H1 (cell line): ENCODE results near the gene IREB2. TPM values are rescaled to one million over a fixed set of nuclear protein-coding genes. Genes with fewer than 3 reads are reported as not detected.

Experiments
- CTCF ChIA-PET: fragments of 300-600 bp; sonication (Branson Sonifier 250); formaldehyde crosslinking; loops from one replicate; lab custom pipeline; 2021; ENCODE audit not compliant: partially characterized antibody; lab: Charles Lee
- POLR2A ChIA-PET: fragments of 300-600 bp; sonication (Branson Sonifier 250); formaldehyde crosslinking; loops from one replicate; lab custom pipeline; 2021; ENCODE audit warnings: inconsistent platforms; ENCODE audit not compliant: partially characterized antibody; lab: Charles Lee
- DNase-seq, 2 experiments: peaks; one replicate each; pipeline versions ENCODE4 v3.0.0 to v3.0.0-alpha.2; 2010 to 2022; ENCODE audit warnings: low spot score in 2 of 2, low read depth in 1 of 2, mixed read lengths in 1 of 2
- FAIRE-seq: peaks from 2 replicates; lab custom pipeline; 2011; peaks lifted over from hg19 to GRCh38; lab: Jason Lieb, UNC
- H2AFZ ChIP-seq: 2 replicates; pipeline ENCODE4 v1.8.1; 2012; ENCODE audit warnings: low read length, inconsistent platforms
- H2AK5ac ChIP-seq: 2 replicates; pipeline ENCODE4 v1.6.1; 2013; ENCODE audit warnings: low read depth, low read length
- H2BK120ac ChIP-seq: replicated peaks from 2 replicates; pipeline ENCODE3; 2013; ENCODE audit warnings: low read depth, low read length, inconsistent platforms
- H2BK12ac ChIP-seq: 2 replicates; pipeline ENCODE4 v1.6.1; 2013; ENCODE audit warnings: low read depth, low read length
- H2BK15ac ChIP-seq: 2 replicates; pipeline ENCODE4 v1.6.1; 2013; ENCODE audit warnings: low read length
- H2BK20ac ChIP-seq: 2 replicates; pipeline ENCODE4 v1.6.1; 2013; ENCODE audit warnings: low read length
- H2BK5ac ChIP-seq: 2 replicates; pipeline ENCODE4 v1.6.1; 2013; ENCODE audit warnings: low read depth, low read length
- H3K14ac ChIP-seq: 2 replicates; pipeline ENCODE4 v1.6.1; 2013; ENCODE audit warnings: inconsistent platforms; ENCODE audit not compliant: insufficient read length
- H3K18ac ChIP-seq: 2 replicates; pipeline ENCODE4 v1.6.1; 2013; ENCODE audit warnings: low read length; ENCODE audit errors: extremely low read depth
- H3K23ac ChIP-seq: 2 replicates; pipeline ENCODE4 v1.6.1; 2013; ENCODE audit warnings: inconsistent platforms; ENCODE audit not compliant: insufficient read length
- H3K23me2 ChIP-seq: 2 replicates; pipeline ENCODE4 v1.6.1; 2013; ENCODE audit warnings: low read depth, low read length
- H3K27ac ChIP-seq: 2 replicates; pipeline ENCODE4 v1.6.1; 2011; ENCODE audit warnings: low read depth, low read length, inconsistent platforms
- H3K27me3 ChIP-seq, 4 experiments: replicated peaks in 1 of 4; 1 replicate in 1 of 4; 2 replicates in 3 of 4; pipeline versions ENCODE4 v1.6.1 to v1.8.1; 2011 to 2013; ENCODE audit warnings: low read length in 3 of 4, mild to moderate bottlenecking in 3 of 4, inconsistent platforms in 2 of 4, mixed read lengths in 2 of 4, moderate library complexity in 1 of 4; ENCODE audit not compliant: control insufficient read depth in 3 of 4, insufficient read depth in 3 of 4; ENCODE audit errors: extremely low read depth in 1 of 4
- H3K36me3 ChIP-seq, 4 experiments: 2 replicates each; pipeline versions ENCODE4 v1.6.1 to v1.8.1; 2011 to 2013; ENCODE audit warnings: mild to moderate bottlenecking in 4 of 4, low read length in 3 of 4, moderate library complexity in 2 of 4, control low read depth in 1 of 4, inconsistent platforms in 1 of 4; ENCODE audit not compliant: insufficient read depth in 4 of 4, control insufficient read depth in 2 of 4
- H3K4ac ChIP-seq: replicated peaks from 2 replicates; pipeline ENCODE3; 2013; ENCODE audit warnings: low read length, low read depth, mixed read lengths, inconsistent platforms; ENCODE audit not compliant: insufficient read length
- H3K4me1 ChIP-seq, 4 experiments: replicated peaks in 1 of 4; 1 replicate in 1 of 4; 2 replicates in 3 of 4; pipeline versions ENCODE4 v1.6.1 to v1.8.1; 2011 to 2013; ENCODE audit warnings: low read length in 3 of 4, inconsistent platforms in 2 of 4, mixed read lengths in 1 of 4; ENCODE audit not compliant: insufficient read depth in 4 of 4, control insufficient read depth in 3 of 4
- H3K4me2 ChIP-seq, 2 experiments: 2 replicates each; pipeline versions ENCODE4 v1.6.1 to v1.8.1; 2011 to 2013; ENCODE audit warnings: low read depth in 2 of 2, low read length in 2 of 2, control low read depth in 1 of 2, inconsistent platforms in 1 of 2, mild to moderate bottlenecking in 1 of 2; ENCODE audit not compliant: insufficient read depth in 1 of 2
- H3K4me3 ChIP-seq, 4 experiments: fragments of 200-600, 300-600 bp in 1 of 4; sonication (generic), shearing (Covaris generic), sonication (Bioruptor Twin) in 1 of 4; 2 replicates each; pipeline versions ENCODE4 v1.5.1 to v1.8.1; 2011 to 2016; ENCODE audit warnings: low read length in 4 of 4, low read depth in 3 of 4, control low read depth in 2 of 4, inconsistent platforms in 2 of 4, mild to moderate bottlenecking in 2 of 4, mixed read lengths in 1 of 4, moderate library complexity in 1 of 4; ENCODE audit not compliant: insufficient read depth in 2 of 4; ENCODE audit errors: extremely low read depth in 1 of 4
- H3K56ac ChIP-seq: replicated peaks from 2 replicates; pipeline ENCODE3; 2013; ENCODE audit warnings: low read depth, mild to moderate bottlenecking, mixed read lengths, low read length, inconsistent platforms; ENCODE audit not compliant: insufficient read length
- H3K79me1 ChIP-seq: 2 replicates; pipeline ENCODE4 v1.6.1; 2013; ENCODE audit warnings: low read depth, low read length, control low read depth
- H3K79me2 ChIP-seq, 2 experiments: 2 replicates each; pipeline versions ENCODE4 v1.6.1 to v1.8.1; 2012 to 2013; ENCODE audit warnings: low read length in 2 of 2, mild to moderate bottlenecking in 2 of 2, inconsistent platforms in 1 of 2; ENCODE audit not compliant: insufficient read depth in 2 of 2, control insufficient read depth in 1 of 2
- H3K9ac ChIP-seq, 4 experiments: replicated peaks in 1 of 4; 1 replicate in 1 of 4; 2 replicates in 3 of 4; pipeline versions ENCODE4 v1.6.1 to v1.8.1; 2011 to 2013; ENCODE audit warnings: low read depth in 3 of 4, low read length in 3 of 4, control low read depth in 2 of 4, mild to moderate bottlenecking in 2 of 4, moderate library complexity in 2 of 4, inconsistent platforms in 1 of 4; ENCODE audit errors: extremely low read depth in 1 of 4
- H3K9me3 ChIP-seq, 2 experiments: 2 replicates each; pipeline versions ENCODE4 v1.6.1 to v1.8.1; 2012 to 2013; ENCODE audit warnings: mild to moderate bottlenecking in 2 of 2, moderate library complexity in 2 of 2, control low read depth in 1 of 2, inconsistent platforms in 1 of 2, low read depth in 1 of 2, low read length in 1 of 2, mixed read lengths in 1 of 2; ENCODE audit not compliant: insufficient read depth in 2 of 2
- H4K20me1 ChIP-seq, 2 experiments: replicated peaks in 1 of 2; 2 replicates each; pipeline versions ENCODE3 to v1.8.1; 2011 to 2013; ENCODE audit warnings: inconsistent platforms in 2 of 2, low read length in 2 of 2, mild to moderate bottlenecking in 1 of 2; ENCODE audit not compliant: insufficient read depth in 2 of 2, control insufficient read depth in 1 of 2
- H4K5ac ChIP-seq: 2 replicates; pipeline ENCODE4 v1.6.1; 2013; ENCODE audit warnings: low read length, low read depth, mixed read lengths, inconsistent platforms; ENCODE audit not compliant: insufficient read length
- H4K8ac ChIP-seq: 2 replicates; pipeline ENCODE4 v1.8.0; 2013; ENCODE audit warnings: mild to moderate bottlenecking, moderate library complexity, low read length, inconsistent platforms; ENCODE audit not compliant: insufficient read depth; ENCODE audit errors: extremely low read depth
- H4K91ac ChIP-seq: replicated peaks from 2 replicates; pipeline ENCODE3; 2013; ENCODE audit warnings: low read length, mixed read lengths, inconsistent platforms; ENCODE audit not compliant: insufficient read length
- ATF2 ChIP-seq: IDR thresholded peaks from 2 replicates; pipeline ENCODE4 v1.6.1; 2012; ENCODE audit warnings: low read length, inconsistent platforms
- BRCA1 ChIP-seq: IDR thresholded peaks from 2 replicates; pipeline ENCODE4 v1.6.1; 2012; ENCODE audit warnings: low read depth, low read length, improper control_type of control experiment
- KDM1A ChIP-seq: fragments of 200-600, 300-600 bp; sonication (generic); IDR thresholded peaks from 2 replicates; pipeline ENCODE4 v1.7.1; 2016; ENCODE audit warnings: mild to moderate bottlenecking, low read length, borderline replicate concordance
- POLR2A ChIP-seq, 2 experiments: IDR thresholded peaks; 1 replicate in 1 of 2; 2 replicates in 1 of 2; pipeline ENCODE4 v1.6.1; 2011; ENCODE audit warnings: low read depth in 2 of 2, low read length in 2 of 2, mild to moderate bottlenecking in 2 of 2; ENCODE audit errors: control extremely low read depth in 1 of 2
- RXRA ChIP-seq: IDR thresholded peaks from 2 replicates; pipeline ENCODE4 v1.6.1; 2011; ENCODE audit warnings: low read depth, mild to moderate bottlenecking, low read length, moderate library complexity; ENCODE audit not compliant: insufficient read depth
- SIX5 ChIP-seq: IDR thresholded peaks from 2 replicates; pipeline ENCODE4 v1.6.1; 2011; ENCODE audit warnings: mild to moderate bottlenecking, low read depth, low read length
- WGBS, 2 experiments: shearing (Covaris generic) in 1 of 2; methylation state at CpG; one replicate each; pipeline versions ENCODE4 v1.1.6 to v1.1.7; 2013 to 2015; ENCODE audit warnings: low lambda C conversion rate in 2 of 2, mixed read lengths in 2 of 2, inconsistent platforms in 1 of 2, low coverage in 1 of 2, missing lambda C conversion rate in 1 of 2; ENCODE audit not compliant: insufficient replicate concordance in 2 of 2, insufficient coverage in 1 of 2, insufficient read length in 1 of 2; ENCODE audit errors: extremely low coverage in 1 of 2, missing lambda C conversion rate in 1 of 2; 5-methylcytosine and 5-hydroxymethylcytosine counted together
- polyA plus RNA-seq, 7 experiments: library from polyadenylated mRNA; depleted of rRNA in 3 of 7; stranded (reverse) in 5 of 7; unstranded in 2 of 7; fragments of >200 nt in 5 of 7; fragments of 200-250 nt in 2 of 7; gene quantifications; 1 replicate in 5 of 7; 2 replicates in 1 of 7; 4 replicates in 1 of 7; pipeline versions ENCODE4 v1.2.1 to v1.2.3, GENCODE V29; 2011 to 2013; ENCODE audit warnings: missing spikeins in 2 of 7, mixed read lengths in 2 of 7
- total RNA-seq: library from RNA; stranded (reverse); fragmentation: NEBNext Ultra II Directional; extraction: Animal tissue kit (Norgen Biotek cat#: 25700); gene quantifications from 2 replicates; pipeline ENCODE4 v1.2.1, GENCODE V29; 2021

IREB2 gene
- total and polyA plus RNA-seq, 2 of the 8 experiments (the other 6 are each of a cell fraction or from before 2014, with no cell fraction given) = 21.0 to 103 TPM

- Histone ChIP-seq H4K5ac (no peak overlapping the region), H2BK15ac (no peak overlapping the region), H3K4me2 (no peak overlapping the region), H3K27me3 (no peaks in the 10 kb centered on the region), H3K4me3 (no peak overlapping the region), H2BK12ac (no peak overlapping the region), H3K14ac (no peak overlapping the region), H4K8ac (no peak overlapping the region), H4K91ac (no peak overlapping the region), H3K27ac (no peak overlapping the region), H3K4ac (no peak overlapping the region), H3K79me1 (no peaks in the 10 kb centered on the region), H3K9me3 (no peaks in the 10 kb centered on the region), H3K23ac (no peak overlapping the region), H3K56ac (no peak overlapping the region), H4K20me1 (no peaks in the 10 kb centered on the region), H3K36me3 (no peaks in the 10 kb centered on the region), H3K79me2 (no peaks in the 10 kb centered on the region), H2BK120ac (no peak overlapping the region), H3K9ac (no peak overlapping the region), H3K18ac (no peak overlapping the region)
- FAIRE-seq = no peak
- no peak for DNase-seq
- ChIA-PET POLR2A (interaction anchor here (1.3 kb wide), 1 partner anchor 13 kb away, joined by 3 read pairs; the partner anchor contains the start of gene IREB2), CTCF (interaction anchor here (0.8 to 10.6 kb wide), 5 partner anchors 19 to 311 kb away, joined by 3 to 173 read pairs (median 3); no protein-coding TSS in a partner anchor)
- TF ChIP-seq KDM1A (no peak), ATF2 (no peak), RXRA (no peak), BRCA1 (no peak), SIX5 (no peak), POLR2A (IDR thresholded peaks at IDR 0.05; ENCODE audit: control extremely low read depth in 1 of 2, low read depth in 2 of 2, low read length in 2 of 2) (no peak)
- TF ChIP-seq, all 59 proteins: peak for 0
- WGBS, 2 experiments = 89% methylated on average over 3 of the region's 3 CpGs; no CpG with 5 or more reads in 1 of the 2 experiments
- H2BK5ac ChIP-seq = no peak overlapping the region
- no peaks in the 10 kb centered on the region for H3K4me1 ChIP-seq
- no peaks in the 10 kb centered on the region; the same call in 1 of the 2 replicates for H3K23me2 ChIP-seq
- no peak overlapping the region for H2AK5ac ChIP-seq
- H2AFZ ChIP-seq = no peak overlapping the region
- H2BK20ac ChIP-seq = no peak overlapping the region
These were observed 13.3 kb upstream of the IREB2 start for GRCh38 chr15:78424673-78425072.
